K562 (cell line): Measurements from ENCODE around the gene SNRNP70. TPM values are rescaled to one million over a fixed set of nuclear protein-coding genes. Genes with fewer than 3 reads are reported as not detected.

Source experiments
- EGR1 ChIP-seq: fragments of 450-650 bp; conservative IDR thresholded peaks from 2 replicates; pipeline ENCODE4 v1.6.1; 2017; ENCODE audit warnings: mild to moderate bottlenecking
- ELF4 ChIP-seq: fragments of 450-650 bp; formaldehyde crosslinking; IDR thresholded peaks from 2 replicates; pipeline ENCODE4 v1.4.0; 2022; ENCODE audit warnings: missing genetic modification characterization
- RREB1 ChIP-seq: fragments of 250-450 bp; sonication (Bioruptor Pico); IDR thresholded peaks from 2 replicates; pipeline ENCODE4 v1.4.0; 2020
- SAFB ChIP-seq: fragments of 200-400 bp; formaldehyde crosslinking; IDR thresholded peaks from 2 replicates; pipeline ENCODE4 v1.6.1; 2017; ENCODE audit warnings: low read depth, low read length, borderline replicate concordance
- SIRT6 ChIP-seq: IDR thresholded peaks from one replicate; pipeline ENCODE4 v1.6.1; 2012; ENCODE audit warnings: low read depth, mild to moderate bottlenecking, control low read depth, inconsistent platforms, low read length, moderate library complexity
- ZBTB40 ChIP-seq, 2 experiments: fragments of 450-650 bp in 1 of 2; sonication (generic) in 1 of 2; formaldehyde crosslinking in 1 of 2; IDR thresholded peaks; 2 replicates each; pipeline versions ENCODE4 v1.7.1 to v1.9.0; 2016 to 2022; ENCODE audit warnings: inconsistent platforms in 1 of 2, mild to moderate bottlenecking in 1 of 2, missing genetic modification reagents in 1 of 2
- ZNF639 ChIP-seq, 2 experiments: fragments of 200-800 bp in 1 of 2; sonication (Bioruptor generic) in 1 of 2; sonication (generic) in 1 of 2; formaldehyde crosslinking in 1 of 2; IDR thresholded peaks in 1 of 2; conservative IDR thresholded peaks in 1 of 2; 2 replicates each; pipeline versions ENCODE4 v1.5.0 to v1.6.1; 2016 to 2020; ENCODE audit warnings: missing compliant biosample characterization in 1 of 2, missing genetic modification characterization in 1 of 2, missing genetic modification reagents in 1 of 2
- ZNF76 ChIP-seq: fragments of 250-450 bp; sonication (Bioruptor Pico); IDR thresholded peaks from 2 replicates; pipeline ENCODE4 v1.4.0; 2020; ENCODE audit warnings: mild to moderate bottlenecking, moderate library complexity, borderline replicate concordance
- ZNF830 ChIP-seq: fragments of 250-450 bp; sonication (Bioruptor Pico); IDR thresholded peaks from 2 replicates; pipeline ENCODE4 v1.5.0; 2021; ENCODE audit warnings: mild to moderate bottlenecking
- polyA plus RNA-seq, 8 experiments: library from polyadenylated mRNA; depleted of rRNA in 4 of 8; stranded (reverse) in 5 of 8; unstranded in 3 of 8; fragments of >200 nt; fragmentation: Nextera tagmentation in 2 of 8; fragmentation: Illumina TruSeq in 1 of 8; extraction: Ambion mirVana in 2 of 8; extraction: Trizol in 1 of 8; gene quantifications; 2 replicates each; pipeline versions ENCODE4 v1.2.1 to v1.2.3, GENCODE V29; 2011 to 2014; ENCODE audit warnings: inconsistent platforms in 1 of 8, missing spikeins in 1 of 8
- total RNA-seq, 7 experiments: library from RNA; depleted of rRNA in 6 of 7; stranded (reverse); fragments of >200 nt in 6 of 7; fragmentation: Illumina TruSeq in 2 of 7; extraction: Trizol in 2 of 7; gene quantifications; 2 replicates each; pipeline versions ENCODE4 v1.2.1 to v1.2.3, GENCODE V29; 2011 to 2021; ENCODE audit warnings: low replicate concordance in 1 of 7

SNRNP70 gene
- total and polyA plus RNA-seq, 9 of the 15 experiments (the other 6 are each of a cell fraction or from before 2014, with no cell fraction given) = 2.8 to 496 (median 136) TPM

- no peak for TF ChIP-seq ZBTB40 (IDR thresholded peaks at IDR 0.05)
- TF ChIP-seq ZBTB40 (CRISPR knock-in tag; IDR thresholded peaks at IDR 0.05) = no peak
- no peak for TF ChIP-seq ELF4 (CRISPR knock-in tag)
- TF ChIP-seq ZNF76 (CRISPR knock-in tag) = no peak
- TF ChIP-seq SIRT6 = no peak
- no peak for TF ChIP-seq ZNF830
- no peak for TF ChIP-seq ZNF639 (CRISPR knock-in tag; conservative IDR thresholded peaks at IDR 0.05 in 1 of 2, IDR thresholded peaks at IDR 0.05 in 1 of 2)
- peak; percentile 83 for TF ChIP-seq EGR1
- TF ChIP-seq RREB1 (CRISPR knock-in tag) = no peak
- no peak for TF ChIP-seq SAFB
Observed at GRCh38 chr19:49056101-49056901, 28.9 kb upstream of the SNRNP70 start (continued).
